Activated CD8-positive, alpha-beta memory T cell treated with anti-CD3 and anti-CD28 coated beads for 4 hours (primary cell): ENCODE results near the gene ZSWIM5.
"Not testable (repeated sequence)": the region's sequence is repeated elsewhere in the genome, so short reads cannot be mapped to it uniquely, and the experiment has no call there.

ENCODE experiments used
- DNase-seq, 2 donors: peaks; one replicate each; pipeline ENCODE4 v3.0.0-alpha.2; 2020; ENCODE audit warnings: low read depth in 2 of 2

ZSWIM5 gene

DNA sequence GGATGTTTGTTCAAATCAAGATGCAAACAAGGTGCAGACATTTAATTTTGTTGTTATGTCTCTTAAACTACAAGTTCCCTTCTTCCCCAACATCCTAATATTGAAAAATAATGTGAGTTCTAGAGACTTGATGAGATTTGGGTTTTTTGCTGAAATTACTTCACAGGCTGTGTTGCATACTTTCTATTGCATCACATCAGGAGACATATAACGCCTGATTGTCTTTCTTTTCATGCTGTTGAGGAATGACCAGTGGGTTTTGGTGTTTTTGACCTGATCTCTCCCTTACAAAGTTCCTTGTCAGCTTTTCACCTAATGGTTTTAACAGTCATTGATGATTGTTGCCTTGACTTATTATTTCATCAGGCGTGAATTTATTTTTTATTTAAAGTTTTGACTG, 111.0 kb downstream of the ZSWIM5 start:
- no peak for DNase-seq

DNA sequence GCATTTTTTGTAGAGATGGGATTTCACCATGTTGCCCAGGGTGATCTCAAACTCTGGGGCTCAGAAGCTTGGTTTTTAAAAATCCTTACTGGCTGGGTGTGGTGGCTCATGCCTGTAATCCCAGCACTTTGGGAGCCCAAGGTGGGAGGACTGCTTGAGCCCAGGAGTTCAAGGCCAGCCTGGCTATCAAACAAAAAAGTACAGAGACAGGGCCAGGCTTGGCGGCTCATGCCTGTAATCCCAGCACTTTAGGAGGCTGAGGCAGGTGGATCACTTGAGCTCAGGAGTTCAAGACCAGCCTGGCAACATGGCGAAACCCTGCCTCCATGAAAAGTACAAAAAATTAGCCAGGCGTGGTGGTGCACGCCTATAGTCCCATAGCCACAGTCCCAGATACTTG, 112.0 kb downstream of the ZSWIM5 start:
- not testable (repeated sequence) for DNase-seq

DNA sequence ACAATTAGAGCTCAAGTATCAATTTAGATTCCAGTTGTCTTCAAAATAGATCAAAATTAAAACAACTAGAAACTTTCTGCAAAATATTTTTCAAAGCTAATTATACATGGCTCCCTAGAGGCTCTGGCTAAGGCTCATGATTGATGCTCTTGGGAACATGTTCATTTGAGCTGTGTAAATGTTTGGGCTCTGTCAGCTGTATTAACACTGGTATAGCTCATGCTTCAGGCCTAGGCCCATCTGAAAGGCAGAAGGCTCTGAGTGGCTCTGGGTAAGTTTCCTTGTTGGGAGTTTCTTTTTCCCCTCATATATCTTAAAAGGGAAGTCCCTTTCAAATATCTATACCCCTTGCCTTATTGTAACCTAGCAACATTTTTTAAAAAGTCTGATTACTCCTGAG, 113.1 kb downstream of the ZSWIM5 start:
- no peak for DNase-seq

DNA sequence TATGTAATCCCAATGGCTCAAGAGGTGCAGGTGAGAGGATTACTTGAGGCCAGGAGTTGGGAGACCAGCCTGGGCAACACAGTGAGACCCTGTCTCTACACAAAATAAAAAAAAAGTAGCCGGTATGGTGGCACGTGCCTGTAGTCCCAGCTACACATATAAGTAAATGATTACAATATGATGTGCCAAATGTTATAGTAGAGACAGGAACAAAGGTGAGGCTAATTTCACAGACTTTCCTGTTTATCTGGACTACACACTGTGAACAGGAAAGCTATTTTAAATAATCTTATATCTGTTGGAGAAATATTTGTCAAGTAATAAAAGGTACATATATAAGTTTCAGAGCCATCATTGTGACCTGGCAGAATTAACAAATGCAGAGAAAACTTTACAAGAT, 116.7 kb downstream of the ZSWIM5 start:
- no peak for DNase-seq

DNA sequence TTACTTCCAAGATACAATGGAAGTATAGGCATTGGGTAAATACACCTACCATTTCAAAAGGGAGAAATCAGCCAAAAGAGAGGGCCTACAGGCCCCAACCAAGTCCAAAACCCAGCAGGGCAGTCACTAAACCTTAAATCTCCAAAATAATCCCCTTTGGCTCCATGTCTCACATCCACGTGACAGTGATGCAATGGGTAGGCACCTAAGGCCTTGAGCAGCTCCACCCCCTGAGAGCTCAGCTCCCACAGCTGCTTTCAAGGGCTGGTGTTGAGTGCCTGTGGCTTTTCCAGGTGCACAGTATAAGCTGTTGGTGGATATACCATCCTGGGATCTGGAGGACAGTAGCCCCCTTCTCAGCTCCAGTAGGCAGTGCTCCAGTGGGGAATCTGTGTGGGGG, 121.8 kb downstream of the ZSWIM5 start:
- no peak for DNase-seq

DNA sequence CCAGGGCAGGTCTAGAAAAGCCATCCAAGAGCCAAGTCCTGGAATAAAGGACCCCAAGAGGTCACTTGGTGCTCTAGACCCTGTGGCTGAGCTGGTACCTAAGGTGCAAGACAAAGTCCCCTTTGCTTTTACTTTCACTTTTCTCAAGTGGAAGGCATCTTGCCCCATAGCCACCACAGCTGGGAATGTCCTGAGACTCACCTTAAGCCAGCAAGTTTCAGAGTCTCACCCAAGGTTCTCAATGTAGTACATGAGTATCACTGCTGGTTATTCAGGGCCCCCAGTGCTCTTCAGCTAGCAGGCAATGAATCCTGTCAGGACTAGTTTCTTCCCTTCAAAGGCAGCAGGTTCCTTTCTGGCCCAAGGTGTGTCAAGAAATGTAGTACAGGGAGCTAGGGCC, 126.9 kb downstream of the ZSWIM5 start:
- DNase-seq: no peak

DNA sequence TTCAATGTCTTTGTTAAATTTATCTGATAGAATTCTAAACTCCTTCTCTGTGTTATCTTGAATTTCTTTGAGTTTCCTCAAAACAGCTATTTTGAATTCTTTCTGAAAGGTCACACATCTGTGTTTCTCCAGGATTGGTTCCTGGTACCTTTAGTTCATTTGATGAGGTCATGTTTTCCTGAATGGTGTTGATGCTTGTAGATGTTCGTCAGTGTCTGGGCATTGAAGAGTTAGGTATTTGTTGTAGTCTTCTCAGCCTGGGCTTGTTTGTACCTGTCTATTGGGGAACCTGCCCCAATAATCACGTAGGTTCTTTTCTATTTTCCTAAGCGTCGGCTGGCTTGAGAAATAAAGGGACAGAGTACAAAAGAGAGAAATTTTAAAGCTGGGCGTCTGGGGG, 129.4 kb downstream of the ZSWIM5 start:
- DNase-seq: not testable (repeated sequence)

DNA sequence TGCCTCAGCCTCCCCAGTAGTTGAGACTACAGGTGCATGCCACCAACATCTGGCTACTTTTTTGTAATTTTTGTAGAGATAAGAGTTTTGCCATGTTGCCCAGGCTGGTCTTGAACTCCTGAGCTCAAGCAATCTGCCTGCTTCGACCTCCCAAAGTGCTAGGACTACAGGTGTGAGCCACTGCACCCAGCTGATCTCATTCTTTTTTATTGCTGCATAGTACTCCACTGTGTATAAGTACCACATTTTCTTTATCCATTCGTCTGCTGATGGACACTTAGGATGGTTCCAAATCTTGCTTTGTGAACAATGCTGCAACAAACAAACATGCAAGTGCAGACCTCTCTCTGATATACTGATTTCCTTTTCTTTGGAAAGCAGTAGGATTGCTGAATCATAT, 134.8 kb downstream of the ZSWIM5 start:
- no peak for DNase-seq

DNA sequence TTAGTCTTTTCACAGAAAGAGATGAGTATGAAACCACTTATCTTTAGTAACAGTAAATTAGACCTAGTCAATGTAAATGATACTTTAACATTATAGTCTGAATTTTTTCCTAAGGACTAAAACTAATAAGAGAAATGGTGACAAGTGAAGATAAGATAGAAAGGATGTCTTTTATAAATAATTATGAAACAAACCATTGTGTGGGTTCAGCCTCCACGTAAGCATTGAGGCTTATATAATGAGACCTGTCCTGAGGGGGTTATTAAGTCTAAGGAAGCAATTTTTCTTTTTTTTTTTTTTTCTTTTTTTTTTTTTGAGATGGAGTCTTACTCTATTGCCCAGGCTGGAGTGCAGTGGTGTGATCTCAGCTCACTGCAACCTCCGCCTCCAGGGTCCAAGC, 138.6 kb downstream of the ZSWIM5 start:
- no peak for DNase-seq

DNA sequence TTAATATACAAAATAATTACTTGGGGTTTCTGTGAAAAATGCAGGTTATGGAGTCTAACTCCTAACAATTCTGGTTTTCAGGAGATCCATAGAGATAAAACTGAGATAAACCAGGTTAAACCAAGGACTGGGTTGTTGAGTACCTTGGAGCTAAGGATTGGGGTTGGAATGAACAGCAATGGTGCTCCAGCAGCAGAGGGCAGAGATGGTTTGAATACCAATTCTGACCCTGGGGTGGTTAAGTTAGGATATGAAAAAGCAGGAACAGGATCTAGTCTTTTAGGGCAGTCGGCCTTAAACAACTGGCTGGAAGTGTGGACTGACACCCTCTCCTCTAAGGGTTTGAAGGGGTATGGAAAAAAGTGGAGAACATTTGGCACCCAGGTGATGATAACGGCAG, 141.3 kb downstream of the ZSWIM5 start:
- DNase-seq: no peak

DNA sequence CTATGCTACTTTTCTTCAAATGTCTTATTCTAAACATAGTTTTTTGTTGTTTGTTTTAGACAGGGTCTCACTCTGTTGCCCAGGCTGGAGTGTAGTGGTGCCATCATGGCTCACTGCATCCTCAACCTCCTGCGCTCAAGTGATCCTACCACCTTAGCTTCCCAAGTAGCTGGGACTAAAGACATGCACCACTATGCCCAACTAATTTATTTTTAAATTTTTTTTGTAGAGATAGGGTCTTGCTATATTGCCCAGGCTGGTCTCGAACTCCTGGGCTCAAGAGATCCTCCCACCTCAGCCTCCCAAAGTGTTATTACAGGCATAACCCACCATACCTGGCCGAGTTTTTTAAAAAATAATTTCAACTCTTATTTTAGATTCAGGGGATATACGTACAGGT, 143.9 kb downstream of the ZSWIM5 start:
- not testable (repeated sequence) for DNase-seq

DNA sequence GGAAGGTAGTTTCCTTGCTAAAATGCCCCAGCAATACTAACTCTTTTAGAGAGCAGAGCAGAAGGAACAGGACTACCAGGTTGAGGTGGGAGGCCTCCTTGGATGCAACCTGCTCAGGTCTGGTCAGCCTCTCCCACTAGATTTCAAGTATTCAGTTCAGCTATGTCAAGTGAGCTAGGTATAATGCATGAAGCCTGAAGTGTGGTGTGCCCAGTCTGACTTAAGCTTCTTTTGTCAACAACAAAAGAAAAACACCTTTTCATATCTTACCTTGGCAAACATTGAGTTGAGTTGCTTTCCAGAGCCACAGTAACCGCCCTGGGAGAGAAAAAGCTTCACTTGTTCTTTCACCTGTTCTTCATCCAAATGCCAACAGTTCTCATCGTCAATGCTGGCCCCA, 146.6 kb downstream of the ZSWIM5 start:
- no peak for DNase-seq

DNA sequence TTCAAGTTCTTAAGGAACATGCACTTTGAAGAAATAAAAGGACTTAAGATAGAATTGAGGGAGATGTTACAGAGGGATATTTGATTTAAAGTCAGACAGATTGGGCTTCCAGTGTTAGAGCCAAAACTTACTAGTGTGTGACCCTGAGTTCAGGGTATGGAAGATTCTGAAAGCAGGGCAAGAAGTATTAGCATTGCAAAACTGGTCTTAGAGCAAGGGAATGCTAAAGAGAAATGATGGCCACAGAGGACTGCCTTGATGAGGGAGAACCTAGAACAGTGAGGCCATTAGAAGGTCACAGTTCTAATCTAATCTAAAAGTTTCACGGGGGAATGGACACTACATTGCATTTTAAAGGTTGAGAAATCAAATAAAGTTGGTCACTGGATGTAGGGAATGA, 148.9 kb downstream of the ZSWIM5 start:
- DNase-seq: no peak

DNA sequence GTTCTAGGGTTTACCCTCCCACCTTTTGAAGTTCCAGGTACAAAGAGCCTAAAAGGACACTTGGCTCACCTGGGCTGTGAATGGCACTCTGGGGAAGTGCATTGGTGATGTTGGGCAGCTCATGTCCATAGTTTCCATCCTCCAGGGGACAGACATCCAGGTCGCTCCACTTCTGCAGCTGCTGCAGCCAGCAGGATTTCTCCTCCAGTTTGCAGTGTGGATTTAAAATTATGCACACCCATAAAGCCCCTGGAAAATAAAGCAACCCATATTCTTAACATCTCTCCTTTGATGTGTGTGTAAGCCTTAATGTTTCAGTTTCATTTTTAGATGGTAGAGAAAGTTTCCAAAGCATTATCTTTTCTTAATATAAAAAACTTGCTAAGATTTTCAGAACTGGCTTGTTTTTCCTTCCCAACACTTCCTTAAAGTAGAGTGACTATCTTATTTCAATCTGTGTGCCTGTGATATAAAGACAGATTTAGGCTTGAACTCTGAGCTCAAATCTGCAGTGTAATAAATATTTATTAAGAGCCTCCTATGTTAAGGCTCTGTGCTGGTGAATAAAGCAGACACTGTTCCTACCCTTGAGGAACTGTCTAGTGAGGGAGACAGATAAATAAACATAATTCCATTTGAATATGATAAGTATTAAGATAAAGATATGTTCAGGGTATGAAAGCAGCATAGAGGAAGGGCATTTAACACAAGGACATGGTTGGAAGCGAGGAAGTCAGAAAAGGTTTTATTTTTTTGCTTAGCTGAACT, 155.2 kb downstream of the ZSWIM5 start:
- no peak for DNase-seq

DNA sequence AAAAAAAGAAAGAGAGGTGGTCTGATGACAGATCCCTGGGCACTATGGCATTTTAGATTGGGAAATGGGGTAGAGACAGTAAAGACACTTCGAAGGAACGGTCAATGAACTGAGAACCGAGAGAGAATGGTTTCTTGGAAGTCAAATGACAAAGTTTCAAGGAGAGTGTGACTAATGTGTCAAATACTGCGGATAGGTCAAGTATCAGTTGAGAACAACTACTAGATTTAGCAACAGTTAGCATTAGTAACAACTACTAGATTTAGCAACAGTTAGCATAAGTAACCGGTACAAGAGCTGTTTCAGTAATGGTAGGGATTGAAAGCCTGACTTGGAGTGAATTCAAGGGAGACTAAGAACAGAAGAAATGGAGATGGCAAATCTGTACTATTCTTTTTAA, 159.4 kb downstream of the ZSWIM5 start:
- no peak for DNase-seq

DNA sequence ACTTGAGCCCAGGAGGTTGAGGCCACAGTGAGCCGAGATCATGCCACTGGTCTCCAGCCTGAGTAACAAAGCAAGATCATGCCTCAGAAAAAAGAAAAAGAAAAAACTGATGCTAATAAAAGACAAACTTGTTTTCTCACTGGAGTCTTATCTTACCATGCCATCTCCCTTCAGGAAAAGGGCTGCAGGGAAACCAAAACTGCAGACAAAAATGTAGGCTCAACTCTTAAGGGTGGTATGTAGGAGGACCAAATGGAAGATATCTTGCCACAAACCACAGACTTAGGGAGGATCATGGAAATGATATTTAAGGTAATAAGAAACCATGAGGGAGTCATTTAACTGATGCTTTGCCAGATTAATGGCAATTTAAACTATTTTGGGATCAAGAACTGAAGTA, 161.5 kb downstream of the ZSWIM5 start:
- DNase-seq: no peak

DNA sequence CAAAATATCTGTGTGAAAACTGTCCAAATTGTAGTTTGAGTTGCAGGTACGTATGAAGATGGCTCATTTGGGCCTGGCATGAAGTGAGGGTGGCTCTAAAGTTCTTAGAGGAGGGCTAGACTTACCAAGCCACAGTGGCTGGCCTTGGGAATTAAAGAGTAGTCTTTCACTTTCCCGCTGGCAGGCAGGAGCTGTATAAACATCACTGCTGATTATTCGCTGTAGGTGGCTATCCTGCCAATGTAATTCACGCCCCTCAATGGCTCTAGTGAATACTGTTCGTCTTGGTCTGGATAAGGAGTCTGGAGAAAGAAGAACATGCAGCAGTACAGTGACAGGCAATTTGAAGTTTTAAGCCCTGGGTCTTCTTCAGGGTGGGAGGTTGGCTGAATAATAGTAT, 163.3 kb downstream of the ZSWIM5 start:
- no peak for DNase-seq

DNA sequence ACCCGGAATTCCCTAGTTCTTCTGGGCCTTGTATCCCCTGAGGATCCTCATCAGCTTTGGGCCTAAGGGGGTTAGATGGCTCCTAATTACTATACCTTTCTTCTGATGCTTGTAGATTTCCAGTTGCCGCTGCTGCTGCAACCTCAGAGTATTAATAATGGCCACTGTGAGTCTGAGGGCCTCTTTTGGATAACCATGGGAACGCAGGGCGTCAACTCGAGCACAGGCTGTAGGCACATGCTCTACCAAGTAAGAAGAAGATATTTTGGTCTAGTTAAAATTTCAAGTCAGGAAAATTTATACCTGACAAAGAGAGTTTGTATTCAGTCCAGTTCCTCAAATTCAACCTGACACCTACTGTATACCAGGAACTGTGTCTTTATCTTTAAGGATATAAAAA, 166.1 kb downstream of the ZSWIM5 start:
- no peak for DNase-seq

DNA sequence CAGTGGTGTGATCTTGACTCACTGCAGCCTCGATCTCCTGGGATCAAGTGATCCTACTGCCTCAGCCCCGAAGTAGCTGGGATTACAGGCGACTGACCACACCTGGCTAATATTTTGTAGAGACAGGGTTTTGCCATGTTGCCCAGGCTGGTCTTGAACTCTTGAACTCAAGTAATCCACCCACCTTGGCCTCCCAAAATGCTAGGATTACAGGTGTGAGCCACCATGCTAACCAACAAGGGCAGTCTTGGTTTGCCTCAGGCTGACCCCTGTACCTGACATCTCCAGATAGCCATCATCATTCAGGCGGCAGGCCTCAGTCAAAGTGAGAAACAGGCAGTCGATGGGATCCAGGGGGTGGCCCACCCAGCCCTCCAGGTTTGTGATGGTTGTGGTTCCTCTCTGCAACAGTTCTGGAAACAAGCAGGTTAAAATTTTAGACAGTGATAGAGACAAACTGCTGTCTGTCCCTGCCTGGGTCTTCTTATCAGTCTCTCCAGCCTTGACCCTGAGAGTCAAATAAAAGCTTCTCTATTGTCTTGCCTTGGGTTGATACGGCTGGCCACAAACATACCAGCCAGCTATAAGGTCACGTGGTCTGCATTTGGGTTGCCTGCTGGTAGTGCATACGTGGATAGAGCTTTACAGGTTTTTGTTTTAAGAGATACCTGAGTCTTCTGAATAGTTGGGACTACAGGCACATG, 167.6 kb downstream of the ZSWIM5 start:
- DNase-seq: no peak

DNA sequence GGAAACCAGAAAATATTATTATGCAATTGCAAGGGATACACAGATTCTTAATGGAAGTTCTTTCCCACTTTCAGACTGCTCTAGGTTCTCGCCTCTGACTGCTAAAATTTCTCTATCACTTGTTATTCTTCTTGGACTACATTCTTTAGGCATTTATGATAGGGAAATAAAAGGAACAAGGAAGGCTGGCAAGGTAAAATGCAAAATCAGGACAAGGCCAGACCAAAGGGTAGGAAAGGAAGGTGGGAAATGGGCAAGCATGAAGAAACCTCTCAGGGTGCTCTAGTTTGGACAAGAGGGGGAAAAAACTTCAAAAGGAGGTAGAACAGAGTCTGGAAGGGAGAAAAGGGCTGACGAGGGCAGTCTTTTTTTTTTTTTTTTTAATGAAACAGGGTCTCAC, 168.2 kb downstream of the ZSWIM5 start:
- no peak for DNase-seq

DNA sequence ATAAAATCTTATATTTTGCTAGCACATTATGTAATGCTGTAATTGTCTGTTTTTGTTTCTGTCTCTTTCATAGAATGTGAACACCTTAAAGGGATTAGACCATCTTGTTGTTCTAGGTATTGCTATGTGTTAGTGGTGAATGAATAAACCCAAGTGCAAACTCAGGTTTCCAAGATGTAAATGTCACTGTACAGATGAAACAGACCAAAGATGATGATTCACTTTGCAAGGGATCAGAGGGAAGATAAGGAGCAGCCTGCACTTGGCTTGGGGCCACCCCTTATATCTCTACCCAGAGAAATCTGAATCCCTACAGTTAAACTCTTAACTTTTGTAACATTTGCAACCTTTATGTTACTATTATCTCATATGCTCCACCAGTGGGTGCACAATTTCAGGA, 168.9 kb downstream of the ZSWIM5 start:
- DNase-seq: no peak

DNA sequence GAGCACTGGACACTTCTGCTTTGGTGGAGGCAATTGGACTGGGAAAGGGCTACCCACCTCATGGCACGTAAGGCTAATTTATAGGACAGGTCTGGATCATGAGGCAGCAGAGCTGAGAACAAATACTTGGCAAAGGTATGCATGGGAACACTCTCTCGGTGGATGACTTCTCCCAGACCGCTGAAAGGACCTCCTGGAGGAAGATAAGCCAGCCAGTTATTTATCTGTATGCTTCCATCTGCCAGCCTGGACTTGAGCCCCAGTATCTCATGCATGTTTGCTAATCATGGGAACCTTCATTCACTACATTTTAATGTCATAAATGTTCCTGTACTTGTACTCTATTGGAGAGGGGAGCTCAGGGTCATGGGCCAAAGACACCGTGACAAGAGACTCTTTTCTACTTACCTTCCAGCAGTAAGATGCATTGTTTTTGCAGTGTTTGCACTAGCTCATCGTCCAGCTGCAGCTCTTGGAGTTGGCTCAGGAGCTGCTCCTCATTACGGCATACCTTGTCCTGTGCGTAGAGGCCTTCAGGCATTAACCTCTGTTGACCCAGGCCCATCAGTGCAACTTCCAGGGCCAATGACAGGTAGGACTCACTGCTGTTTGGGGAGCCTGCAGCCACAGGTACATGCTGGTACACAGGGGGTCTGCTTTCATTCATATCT, 170.6 kb downstream of the ZSWIM5 start:
- DNase-seq: no peak

DNA sequence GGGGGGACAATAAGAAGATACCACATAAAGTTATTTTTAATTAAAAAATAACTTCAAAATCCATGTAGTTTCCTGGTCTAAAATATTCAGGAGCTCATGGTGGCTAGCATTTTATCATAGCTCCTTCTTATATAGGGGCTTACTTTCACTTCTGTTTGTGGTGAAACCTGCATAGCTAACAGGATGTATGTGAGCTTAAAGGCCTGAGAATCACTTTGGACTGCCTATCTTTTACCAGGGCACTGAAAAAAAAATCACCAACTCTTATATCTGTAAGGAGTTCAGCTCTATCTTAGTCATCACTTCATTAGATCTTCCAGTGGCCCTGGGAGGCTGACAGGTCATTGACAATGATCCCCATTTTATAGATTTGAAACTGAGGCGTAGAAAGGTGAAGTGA, 173.0 kb downstream of the ZSWIM5 start:
- DNase-seq: no peak
